IPS-20b (cell line): Measurements from ENCODE around the gene SDCCAG8.
A peak's percentile ranks its signal among the peaks of the same experiment; 100 is the strongest.

ENCODE experiments used
- H3K27ac ChIP-seq: one replicate; pipeline ENCODE4 v1.5.1; 2013; ENCODE audit warnings: low read length
- H3K27me3 ChIP-seq: 2 replicates; pipeline ENCODE4 v1.6.1; 2013; ENCODE audit warnings: mild to moderate bottlenecking, low read length, inconsistent platforms; ENCODE audit not compliant: insufficient read depth
- H3K36me3 ChIP-seq: 2 replicates; pipeline ENCODE4 v1.6.1; 2013; ENCODE audit warnings: low read depth, mild to moderate bottlenecking, inconsistent platforms, low read length, moderate library complexity; ENCODE audit not compliant: insufficient read depth
- H3K4me1 ChIP-seq: 2 replicates; pipeline ENCODE4 v1.6.1; 2013; ENCODE audit warnings: mild to moderate bottlenecking, control low read depth, inconsistent platforms, low read length, moderate library complexity; ENCODE audit not compliant: insufficient read depth
- H3K4me3 ChIP-seq: 2 replicates; pipeline ENCODE4 v1.5.1; 2013; ENCODE audit warnings: mild to moderate bottlenecking, low read length, inconsistent platforms
- H3K9ac ChIP-seq: 2 replicates; pipeline ENCODE4 v1.6.1; 2013; ENCODE audit warnings: low read depth, mild to moderate bottlenecking, inconsistent platforms, low read length, moderate library complexity
- H3K9me3 ChIP-seq: 2 replicates; pipeline ENCODE4 v1.6.1; 2013; ENCODE audit warnings: mild to moderate bottlenecking, low read depth, low read length, inconsistent platforms; ENCODE audit not compliant: insufficient read depth

SDCCAG8 gene

GRCh38 chr1:243254927-243255790 lies 682 bp upstream of the SDCCAG8 start, which contains the start of gene CEP170:
Gene CEP170 (minus strand): TSS chr1:243255281. CDS start chr1:243225280, 30,001 bp downstream.
- H3K9ac ChIP-seq: peak within 1 kb of the TSS; percentile 87
- no peaks in the 10 kb centered on the region for H3K27me3 ChIP-seq
- H3K4me1 ChIP-seq: peaks cover 18% of the 10 kb centered on the region
- no peaks in the 10 kb centered on the region for H3K9me3 ChIP-seq
- peak within 1 kb of the TSS; percentile 99 for H3K4me3 ChIP-seq
- H3K36me3 ChIP-seq: no peaks in the 10 kb centered on the region
- H3K27ac ChIP-seq: peak within 1 kb of the TSS; percentile 91

GRCh38 chr1:243256590-243256989 lies 749 bp downstream of the SDCCAG8 start:
- Histone ChIP-seq H3K36me3 (no peaks in the 10 kb centered on the region), H3K9ac (peak overlapping the region; percentile 85; the same call in 1 of the 2 replicates), H3K27ac (no peak overlapping the region), H3K9me3 (no peaks in the 10 kb centered on the region), H3K27me3 (no peaks in the 10 kb centered on the region), H3K4me3 (peak overlapping the region; percentile 99), H3K4me1 (peaks cover 12% of the 10 kb centered on the region)

GRCh38 chr1:243257189-243257588 lies 1.3 kb downstream of the SDCCAG8 start:
- Histone ChIP-seq H3K27me3 (no peaks in the 10 kb centered on the region), H3K36me3 (no peaks in the 10 kb centered on the region), H3K4me1 (peaks cover 6% of the 10 kb centered on the region; the same call in 1 of the 2 replicates), H3K9ac (no peak overlapping the region), H3K9me3 (no peaks in the 10 kb centered on the region), H3K4me3 (no peak overlapping the region; the same call in 1 of the 2 replicates), H3K27ac (no peak overlapping the region)

- no peaks in the 10 kb centered on the region for H3K36me3 ChIP-seq
- no peaks in the 10 kb centered on the region for H3K27me3 ChIP-seq
- no peaks in the 10 kb centered on the region for H3K4me1 ChIP-seq
- H3K9me3 ChIP-seq: no peaks in the 10 kb centered on the region
- H3K9ac ChIP-seq: no peak overlapping the region
- H3K4me3 ChIP-seq: no peak overlapping the region
- no peak overlapping the region for H3K27ac ChIP-seq
Measured at GRCh38 chr1:243258731-243259130, 2.9 kb downstream of the SDCCAG8 start.

- Histone ChIP-seq H3K9me3 (no peaks in the 10 kb centered on the region), H3K36me3 (no peaks in the 10 kb centered on the region), H3K27me3 (no peaks in the 10 kb centered on the region), H3K9ac (no peak overlapping the region), H3K27ac (no peak overlapping the region), H3K4me3 (no peak overlapping the region), H3K4me1 (no peaks in the 10 kb centered on the region)
Measured at GRCh38 chr1:243260221-243260880, 4.5 kb downstream of the SDCCAG8 start.

GRCh38 chr1:243261390-243261789 lies 5.5 kb downstream of the SDCCAG8 start:
- Histone ChIP-seq H3K27me3 (no peaks in the 10 kb centered on the region), H3K27ac (no peak overlapping the region), H3K9ac (no peak overlapping the region), H3K4me3 (no peak overlapping the region), H3K4me1 (no peaks in the 10 kb centered on the region), H3K9me3 (no peaks in the 10 kb centered on the region), H3K36me3 (no peaks in the 10 kb centered on the region)

GRCh38 chr1:243264717-243265116 lies 8.9 kb downstream of the SDCCAG8 start:
- H3K27me3 ChIP-seq: no peaks in the 10 kb centered on the region
- H3K4me3 ChIP-seq: no peak overlapping the region
- no peaks in the 10 kb centered on the region for H3K36me3 ChIP-seq
- H3K9ac ChIP-seq: no peak overlapping the region
- no peak overlapping the region for H3K27ac ChIP-seq
- peaks cover 4% of the 10 kb centered on the region; the same call in 1 of the 2 replicates for H3K4me1 ChIP-seq
- no peaks in the 10 kb centered on the region for H3K9me3 ChIP-seq

GRCh38 chr1:243266231-243266630 lies 10.4 kb downstream of the SDCCAG8 start:
- no peaks in the 10 kb centered on the region for H3K27me3 ChIP-seq
- H3K9me3 ChIP-seq: no peaks in the 10 kb centered on the region
- H3K9ac ChIP-seq: no peak overlapping the region
- no peak overlapping the region for H3K27ac ChIP-seq
- H3K36me3 ChIP-seq: no peaks in the 10 kb centered on the region
- no peak overlapping the region for H3K4me3 ChIP-seq
- peaks cover 6% of the 10 kb centered on the region; the same call in 1 of the 2 replicates for H3K4me1 ChIP-seq

GRCh38 chr1:243267471-243267880 lies 11.6 kb downstream of the SDCCAG8 start:
- Histone ChIP-seq H3K27ac (no peak overlapping the region), H3K4me1 (peaks cover 6% of the 10 kb centered on the region; the same call in 1 of the 2 replicates), H3K9ac (no peak overlapping the region), H3K27me3 (no peaks in the 10 kb centered on the region), H3K4me3 (no peak overlapping the region), H3K36me3 (no peaks in the 10 kb centered on the region), H3K9me3 (no peaks in the 10 kb centered on the region)

GRCh38 chr1:243267914-243268653 lies 12.2 kb downstream of the SDCCAG8 start:
- Histone ChIP-seq H3K4me1 (peaks cover 6% of the 10 kb centered on the region; the same call in 1 of the 2 replicates), H3K4me3 (no peak overlapping the region), H3K9ac (no peak overlapping the region), H3K27ac (no peak overlapping the region), H3K9me3 (no peaks in the 10 kb centered on the region), H3K36me3 (no peaks in the 10 kb centered on the region), H3K27me3 (no peaks in the 10 kb centered on the region)

GRCh38 chr1:243268751-243269460 lies 13.1 kb downstream of the SDCCAG8 start:
- Histone ChIP-seq H3K9me3 (no peaks in the 10 kb centered on the region), H3K4me3 (no peak overlapping the region), H3K4me1 (peaks cover 6% of the 10 kb centered on the region; the same call in 1 of the 2 replicates), H3K27ac (no peak overlapping the region), H3K36me3 (no peaks in the 10 kb centered on the region), H3K9ac (no peak overlapping the region), H3K27me3 (no peaks in the 10 kb centered on the region)
